GM21576 (cell line): ENCODE measurements around the gene RABL2A.
"Not testable (repeated sequence)": the region's sequence is repeated elsewhere in the genome, so short reads cannot be mapped to it uniquely, and the experiment has no call there.

Experiments
- ATAC-seq: cut with Tn5 transposase; IDR thresholded peaks from one replicate; pipeline ENCODE4 v1.9.1; 2021; ENCODE audit warnings: mild to moderate bottlenecking, moderate library complexity; ENCODE audit not compliant: unreplicated experiment

RABL2A gene

DNA sequence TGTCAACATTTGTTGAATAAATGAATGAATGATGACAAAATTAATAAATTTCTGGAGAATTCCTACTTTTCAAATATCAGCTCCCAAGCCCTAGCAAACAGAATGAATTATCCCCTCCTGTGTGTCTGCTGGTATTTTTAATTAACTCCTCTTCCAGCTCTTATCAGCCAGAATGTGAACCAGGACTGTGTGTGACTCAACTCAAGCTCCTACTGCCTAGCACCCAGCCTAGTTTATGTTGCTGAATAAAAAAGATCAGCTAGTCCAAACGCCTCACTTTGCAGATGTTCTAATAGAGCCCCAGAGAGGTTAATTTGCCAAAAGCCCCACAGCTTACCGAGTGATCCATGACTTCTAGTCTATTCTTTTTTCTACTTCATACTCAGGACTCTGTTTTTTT is 50.3 kb downstream of the RABL2A start:
- no peak for ATAC-seq

DNA sequence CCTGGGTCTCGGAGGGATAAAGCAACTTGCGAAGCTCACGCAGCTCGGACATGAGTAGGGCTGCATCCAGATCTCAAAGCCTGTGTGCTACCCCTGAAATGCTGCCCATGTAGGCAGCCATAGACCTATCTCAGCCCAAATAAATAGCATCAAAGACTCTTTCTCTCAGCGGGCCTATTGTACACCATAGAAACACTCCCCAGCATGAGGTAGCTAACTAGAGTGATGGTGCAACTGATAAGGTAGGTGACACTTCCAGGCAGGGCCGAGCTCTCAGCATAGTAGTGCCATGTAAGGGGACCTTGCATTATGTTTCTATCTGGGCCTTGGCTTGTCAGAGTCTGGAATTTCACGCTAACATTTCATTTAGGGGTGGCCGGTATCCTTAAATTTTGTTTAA is 52.4 kb downstream of the RABL2A start:
- no peak for ATAC-seq

DNA sequence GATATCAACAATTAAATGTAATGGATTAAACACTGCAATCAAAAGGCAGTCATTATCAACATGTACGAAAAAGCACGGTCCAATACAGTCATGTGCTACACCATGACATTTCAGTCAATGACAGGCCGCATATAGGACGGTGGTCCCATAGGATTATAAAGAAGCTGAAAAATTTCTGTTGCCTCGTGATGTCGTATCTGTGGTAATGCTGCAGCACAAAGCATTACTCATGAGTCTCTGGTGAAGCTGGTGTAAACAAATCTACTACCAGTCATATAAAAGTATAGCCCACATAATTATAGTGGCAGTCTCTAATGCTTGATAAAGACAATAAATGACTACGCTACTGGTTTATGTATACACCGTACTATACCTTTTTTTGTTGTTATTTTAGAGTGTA is 58.4 kb downstream of the RABL2A start:
- no peak for ATAC-seq

DNA sequence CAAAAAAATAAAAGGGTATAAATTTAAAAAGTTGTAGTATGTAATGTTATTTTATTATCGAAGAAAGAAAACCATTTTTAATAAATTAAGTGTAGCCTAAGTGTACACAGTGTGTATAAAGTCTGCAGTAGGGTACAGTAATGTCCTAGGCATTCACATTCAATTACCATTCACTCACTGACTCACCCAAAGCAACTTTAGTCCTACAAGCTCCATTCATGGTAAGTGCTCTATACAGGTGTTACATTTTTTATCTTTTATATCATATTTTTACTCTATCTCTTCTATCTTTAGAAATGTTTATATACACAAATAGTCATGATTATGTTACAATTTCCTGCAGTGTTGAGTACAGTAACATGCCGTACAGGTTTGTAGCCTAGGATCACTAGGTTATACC is 59.5 kb downstream of the RABL2A start:
- no peak for ATAC-seq

DNA sequence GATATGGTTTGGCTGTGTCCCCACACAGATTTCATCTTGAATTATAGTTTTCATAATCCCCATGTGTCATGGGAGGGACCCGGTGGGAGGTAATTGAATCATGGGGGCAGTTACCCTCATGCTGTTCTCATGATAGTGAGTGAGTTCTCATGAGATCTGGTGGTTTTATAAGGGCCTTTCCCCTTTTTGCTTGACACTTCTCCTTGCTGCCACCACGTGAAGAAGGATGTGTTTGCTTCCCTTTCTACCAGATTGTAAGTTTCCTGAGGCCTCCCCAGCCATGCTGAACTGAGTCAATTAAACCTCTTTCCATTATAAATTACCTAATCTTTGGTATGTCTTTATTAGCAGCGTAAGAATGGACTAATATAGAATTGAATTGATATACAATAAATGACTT is 63.8 kb downstream of the RABL2A start:
- ATAC-seq = not testable (repeated sequence)
